Esophagus squamous epithelium (tissue), 5 donors: ENCODE data around the gene ERG. TPM values are rescaled to one million over a fixed set of nuclear protein-coding genes. Genes with fewer than 3 reads are reported as not detected.

ENCODE experiments used
- DNase-seq: peaks from one replicate; lab custom pipeline; 2025; lab: John Stamatoyannopoulos, UW
- H3K27ac ChIP-seq, 4 donors: fragments of 200-600 bp; sonication (generic); one replicate each; pipeline ENCODE4 v1.5.1; 2016 to 2019; ENCODE audit warnings: mild to moderate bottlenecking in 1 of 4
- H3K27me3 ChIP-seq, 4 donors: fragments of 200-600 bp; sonication (generic); 1 replicate in 3 of 4; 2 replicates in 1 of 4; pipeline versions ENCODE4 v1.5.1 to v1.6.0; 2017 to 2021; ENCODE audit warnings: antibody characterized with exemption in 1 of 4
- H3K36me3 ChIP-seq, 3 donors: fragments of 200-600 bp; sonication (generic); one replicate each; pipeline ENCODE4 v1.5.1; 2016 to 2019
- H3K4me1 ChIP-seq, 3 donors: fragments of 200-600 bp; sonication (generic); one replicate each; pipeline ENCODE4 v1.5.1; 2017 to 2019
- H3K4me3 ChIP-seq, 4 donors: fragments of 200-600 bp; sonication (generic); 1 replicate in 3 of 4; 2 replicates in 1 of 4; pipeline ENCODE4 v1.5.1; 2016 to 2019; ENCODE audit warnings: mild to moderate bottlenecking in 2 of 4, moderate library complexity in 1 of 4
- H3K9me3 ChIP-seq, 3 donors: fragments of 200-600 bp; sonication (generic); one replicate each; pipeline ENCODE4 v1.5.1; 2016 to 2019
- CTCF ChIP-seq, 6 experiments: fragments of 450-650 bp in 4 of 6; fragments of 200-600 bp in 2 of 6; sonication (generic) in 2 of 6; IDR thresholded peaks; one replicate each; pipeline ENCODE4 v1.5.1; 2016 to 2019; ENCODE audit warnings: antibody characterized with exemption in 6 of 6, mild to moderate bottlenecking in 4 of 6, moderate library complexity in 4 of 6
- POLR2A ChIP-seq, 4 donors: fragments of 450-650 bp; IDR thresholded peaks; one replicate each; pipeline ENCODE4 v1.6.1; 2017; ENCODE audit warnings: antibody characterized with exemption in 4 of 4, mild to moderate bottlenecking in 4 of 4, moderate library complexity in 3 of 4
- WGBS, 2 donors: methylation state at CpG; one replicate each; pipeline ENCODE4 v1.1.5; 2018; 5-methylcytosine and 5-hydroxymethylcytosine counted together
- intact Hi-C: fragments of 100-400 bp; cut with DNase I; formaldehyde crosslinking; loops from one replicate; pipeline ENCODE4 v1.15.0; 2022
- total RNA-seq, 4 donors: library from RNA; depleted of rRNA; stranded (reverse); fragments of >200 nt; gene quantifications; one replicate each; pipeline ENCODE4 v1.1.0, GENCODE V29; 2016
- donor health status: DM: yes; HTN: yes; CAD: no.

Gene ERG
- total RNA-seq, 4 donors from 2014 or later = 2.5 to 10.9 (median 8.4) TPM

- H3K9me3 ChIP-seq = no peaks in the 10 kb centered on the region
- peak overlapping the region in 3 of 4 donors; percentile 35 to 58 (median 47) for H3K27ac ChIP-seq
- no peaks in the 10 kb centered on the region for H3K27me3 ChIP-seq
- H3K4me1 ChIP-seq = peaks cover 5 to 52% (median 25%) of the 10 kb centered on the region in 3 donors
- no peak for DNase-seq
- TF ChIP-seq POLR2A (IDR thresholded peaks at IDR 0.05) (no peak), CTCF (IDR thresholded peaks at IDR 0.05) (no peak)
- intact Hi-C loops = no loop called here
- no peak overlapping the region for H3K4me3 ChIP-seq
- WGBS, 2 donors = 47 to 50% methylated on average over 10 of the region's 10 CpGs
- no peaks in the 10 kb centered on the region for H3K36me3 ChIP-seq
Measured at GRCh38 chr21:38487901-38488639, 10.2 kb downstream of the ERG start.

- WGBS, 2 donors = 20 to 24% methylated on average over 6 of the region's 6 CpGs
- Histone ChIP-seq H3K9me3 (no peaks in the 10 kb centered on the region), H3K4me1 (peaks cover 5 to 54% (median 25%) of the 10 kb centered on the region in 3 donors), H3K27ac (peak overlapping the region in 3 of 4 donors; percentile 40 to 52 (median 43)), H3K36me3 (no peaks in the 10 kb centered on the region), H3K4me3 (no peak overlapping the region), H3K27me3 (no peaks in the 10 kb centered on the region)
- intact Hi-C loops = no loop called here
- no peak for DNase-seq
- TF ChIP-seq POLR2A (IDR thresholded peaks at IDR 0.05) (no peak), CTCF (IDR thresholded peaks at IDR 0.05) (no peak)
Measured at GRCh38 chr21:38486706-38487105, 11.6 kb downstream of the ERG start.

GRCh38 chr21:38486221-38486620 is 12.1 kb downstream of the ERG start:
- H3K4me3 ChIP-seq = no peak overlapping the region

GRCh38 chr21:38479641-38480525 is 18.4 kb downstream of the ERG start:
- no peaks in the 10 kb centered on the region for H3K27me3 ChIP-seq
- no peak for DNase-seq
- no peaks in the 10 kb centered on the region for H3K36me3 ChIP-seq
- 29 to 53% methylated on average over 12 of the region's 12 CpGs for WGBS, 2 donors
- intact Hi-C loops = no loop called here
- no peak for TF ChIP-seq POLR2A (IDR thresholded peaks at IDR 0.05)
- no peak for TF ChIP-seq CTCF (IDR thresholded peaks at IDR 0.05)
- H3K4me1 ChIP-seq = peaks cover 0 to 60% (median 20%) of the 10 kb centered on the region in 3 donors
- H3K4me3 ChIP-seq = peak overlapping the region in 1 of 4 donors; percentile 0
- H3K9me3 ChIP-seq = no peaks in the 10 kb centered on the region
- H3K27ac ChIP-seq = peak overlapping the region in 2 of 4 donors; percentile 4 to 33

More at GRCh38 chr21:38486221-38486620, 12.1 kb downstream of the ERG start:
- Histone ChIP-seq H3K27me3 (no peaks in the 10 kb centered on the region), H3K4me1 (peaks cover 5 to 59% (median 25%) of the 10 kb centered on the region in 3 donors), H3K27ac (peak overlapping the region; percentile 22 to 43 (median 40)), H3K36me3 (no peaks in the 10 kb centered on the region), H3K9me3 (no peaks in the 10 kb centered on the region)
- TF ChIP-seq CTCF (IDR thresholded peaks at IDR 0.05) (no peak), POLR2A (IDR thresholded peaks at IDR 0.05) (no peak)
- WGBS, 2 donors = 34 to 54% methylated on average over 5 of the region's 5 CpGs
- DNase-seq = no peak
- intact Hi-C loops = no loop called here
